HAP-1 (cell line): ENCODE measurements around the gene TRAF7.

Source experiments
- DNase-seq, 2 experiments: peaks; one replicate each; pipeline ENCODE4 v3.0.0-alpha.2; 2016 to 2020; ENCODE audit warnings: low spot score in 2 of 2
- H3K27me3 ChIP-seq: fragments of 250-450 bp; sonication (Bioruptor Pico); 2 replicates; pipeline ENCODE4 v1.5.1; 2020; ENCODE audit warnings: low read depth, mild to moderate bottlenecking, moderate library complexity
- H3K36me3 ChIP-seq: fragments of 250-450 bp; sonication (Bioruptor Pico); replicated peaks from 2 replicates; pipeline ENCODE4 v1.5.1; 2020; ENCODE audit warnings: mild to moderate bottlenecking
- H3K4me1 ChIP-seq: fragments of 250-450 bp; sonication (Bioruptor Pico); 2 replicates; pipeline ENCODE4 v1.5.1; 2020; ENCODE audit warnings: mild to moderate bottlenecking
- H3K4me3 ChIP-seq: fragments of 250-450 bp; sonication (Bioruptor Pico); 2 replicates; pipeline ENCODE4 v1.5.1; 2020; ENCODE audit warnings: mild to moderate bottlenecking, moderate library complexity
- H3K9me3 ChIP-seq: fragments of 250-450 bp; sonication (Bioruptor Pico); 2 replicates; pipeline ENCODE4 v1.5.1; 2020; ENCODE audit warnings: mild to moderate bottlenecking, moderate library complexity
- in situ Hi-C: fragments of 300-500 bp; cut with MboI; formaldehyde crosslinking; loops from 3 replicates; pipeline ENCODE4 v1.14.3; 2020; ENCODE audit warnings: low sequenced_read_pairs, inconsistent platforms, mixed read lengths

Gene TRAF7

GRCh38 chr16:2147981-2148671 lies 7.5 kb upstream of the TRAF7 start, which contains the start of gene RAB26:
Gene RAB26, plus strand, starts transcription at chr16:2148625. Its CDS starts 159 bp downstream, at chr16:2148784.
- Histone ChIP-seq H3K9me3 (no peaks in the 10 kb centered on the region), H3K27me3 (no peaks in the 10 kb centered on the region), H3K4me1 (peaks cover 34% of the 10 kb centered on the region), H3K4me3 (peak within 1 kb of the TSS; percentile 27), H3K36me3 (peaks cover 22% of the 10 kb centered on the region)
- peak; percentile 26 to 76 for DNase-seq
- in situ Hi-C loops = no loop called here

- peak; percentile 30 to 59 for DNase-seq
- Histone ChIP-seq H3K36me3 (peaks cover 30% of the 10 kb centered on the region), H3K27me3 (no peaks in the 10 kb centered on the region), H3K4me3 (peak overlapping the region; percentile 27), H3K9me3 (no peaks in the 10 kb centered on the region), H3K4me1 (peaks cover 34% of the 10 kb centered on the region)
- in situ Hi-C loops = no loop called here
These were observed 6.6 kb upstream of the TRAF7 start for GRCh38 chr16:2148714-2149629.

DNA sequence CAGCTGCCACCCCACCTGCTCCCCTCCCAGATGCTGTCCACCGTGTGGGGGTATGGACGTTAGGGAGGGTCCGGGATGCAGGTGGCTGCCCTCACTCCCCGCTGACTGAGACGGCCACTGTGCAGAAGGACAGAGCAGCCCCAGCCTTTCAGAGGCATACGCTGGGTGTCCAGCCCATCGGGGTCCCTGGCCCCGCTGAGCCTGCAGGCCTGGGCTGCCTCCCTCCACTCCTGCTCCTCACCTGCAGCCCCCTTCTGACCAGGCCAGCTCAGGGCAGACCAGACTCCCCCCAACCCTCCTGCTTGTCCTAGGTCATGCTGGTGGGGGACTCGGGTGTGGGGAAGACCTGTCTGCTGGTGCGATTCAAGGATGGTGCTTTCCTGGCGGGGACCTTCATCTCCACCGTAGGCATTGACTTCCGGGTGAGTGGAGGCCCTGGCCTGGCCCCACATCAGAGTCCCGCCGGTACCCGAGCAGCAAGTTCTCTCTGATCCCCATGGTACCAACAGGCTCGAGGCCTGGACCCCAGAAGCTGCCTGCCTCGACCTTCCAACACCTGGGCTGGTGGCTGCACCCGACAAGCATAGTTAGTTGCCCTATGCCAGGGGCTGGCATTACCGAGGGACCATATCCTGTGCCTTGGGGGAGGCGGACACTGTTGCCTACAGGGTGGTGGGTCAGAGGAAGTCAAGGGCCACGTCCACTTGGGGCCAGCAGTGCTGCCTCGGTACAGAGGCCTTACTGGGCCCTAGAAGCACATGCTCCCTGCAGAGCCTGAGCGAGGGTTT lies 5.8 kb upstream of the TRAF7 start:
- peak; percentile 60 to 70 for DNase-seq
- H3K36me3 ChIP-seq = peaks cover 39% of the 10 kb centered on the region
- peaks cover 34% of the 10 kb centered on the region for H3K4me1 ChIP-seq
- peak overlapping the region; percentile 27 for H3K4me3 ChIP-seq
- no peaks in the 10 kb centered on the region for H3K9me3 ChIP-seq
- no peaks in the 10 kb centered on the region for H3K27me3 ChIP-seq
- in situ Hi-C loops = no loop called here

DNA sequence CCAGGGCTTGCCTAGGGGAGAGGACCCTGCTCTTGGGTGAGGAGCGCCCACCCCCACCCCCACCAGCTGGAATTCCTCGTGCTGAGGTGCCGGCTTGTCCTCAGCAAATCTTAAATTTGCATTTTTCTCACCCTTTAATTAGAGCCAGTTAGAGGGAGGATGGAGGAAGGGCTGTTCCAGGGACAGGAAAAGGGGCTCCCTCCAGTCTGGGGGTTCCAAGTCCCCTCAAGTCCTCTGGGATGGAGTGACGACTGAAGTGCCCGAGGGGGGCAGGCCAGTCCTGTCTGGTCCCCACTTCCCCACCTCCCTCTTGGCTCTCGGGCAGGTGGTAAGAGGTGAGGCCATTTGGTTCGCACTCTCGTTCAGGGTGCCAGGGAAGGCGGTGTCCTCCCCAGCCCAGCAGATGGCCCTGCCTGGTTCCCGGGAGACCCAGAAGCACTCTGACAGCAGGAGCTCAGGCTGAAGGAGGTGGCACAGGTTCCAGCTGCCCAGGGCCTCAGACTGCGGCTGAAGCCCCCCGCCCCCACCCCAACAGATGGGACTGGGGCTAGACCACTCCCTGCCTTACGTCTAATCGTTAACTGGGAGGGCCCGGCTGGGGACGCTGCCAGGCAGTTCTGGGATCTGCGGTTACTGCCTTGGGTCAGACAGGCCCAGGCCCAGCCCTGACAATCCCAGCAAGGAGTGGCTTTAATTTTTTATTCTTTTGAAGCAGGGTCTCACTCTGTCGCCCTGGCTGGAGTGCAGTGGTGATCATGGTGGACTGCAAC lies 5.0 kb upstream of the TRAF7 start:
- DNase-seq = peak; percentile 68 to 81
- Histone ChIP-seq H3K27me3 (no peaks in the 10 kb centered on the region), H3K36me3 (peaks cover 42% of the 10 kb centered on the region), H3K4me1 (peaks cover 34% of the 10 kb centered on the region), H3K4me3 (peak overlapping the region; percentile 100), H3K9me3 (no peaks in the 10 kb centered on the region)
- in situ Hi-C loops = no loop called here

- in situ Hi-C loops = no loop called here
- peaks cover 42% of the 10 kb centered on the region for H3K36me3 ChIP-seq
- peaks cover 34% of the 10 kb centered on the region for H3K4me1 ChIP-seq
- H3K27me3 ChIP-seq = no peaks in the 10 kb centered on the region
- no peaks in the 10 kb centered on the region for H3K9me3 ChIP-seq
- DNase-seq = peak; percentile 58 to 69
- H3K4me3 ChIP-seq = peak overlapping the region; percentile 100
These were observed 4.1 kb upstream of the TRAF7 start for GRCh38 chr16:2151188-2152091.

DNA sequence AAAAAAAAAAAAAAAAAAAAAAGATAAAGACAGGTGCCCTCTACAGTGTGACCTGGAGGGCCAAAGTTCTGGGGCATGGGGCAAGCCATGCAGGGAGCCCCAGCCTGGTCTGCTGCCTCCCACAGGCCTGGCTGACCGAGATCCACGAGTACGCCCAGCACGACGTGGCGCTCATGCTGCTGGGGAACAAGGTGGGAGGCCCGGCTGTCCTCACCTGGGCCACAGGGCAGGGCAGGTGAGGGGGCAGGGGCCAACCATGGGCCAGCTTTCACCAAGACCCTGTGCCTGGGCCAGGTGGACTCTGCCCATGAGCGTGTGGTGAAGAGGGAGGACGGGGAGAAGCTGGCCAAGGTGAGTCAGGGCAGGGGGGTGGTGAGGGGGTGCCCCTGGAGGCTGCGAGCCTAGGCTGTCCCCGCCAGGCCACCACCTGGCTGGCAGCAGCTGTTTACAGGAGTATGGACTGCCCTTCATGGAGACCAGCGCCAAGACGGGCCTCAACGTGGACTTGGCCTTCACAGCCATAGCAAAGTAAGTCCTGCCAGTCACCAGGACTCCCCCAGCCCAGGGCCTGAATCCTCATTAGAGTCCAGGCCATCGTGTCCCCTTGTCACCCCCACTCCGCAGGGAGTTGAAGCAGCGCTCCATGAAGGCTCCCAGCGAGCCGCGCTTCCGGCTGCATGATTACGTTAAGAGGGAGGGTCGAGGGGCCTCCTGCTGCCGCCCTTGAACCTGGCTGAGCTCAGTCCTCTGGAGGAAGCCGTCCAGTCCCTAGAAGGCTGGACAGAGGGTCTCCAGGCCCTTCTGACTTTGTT lies 2.7 kb upstream of the TRAF7 start:
- Histone ChIP-seq H3K4me1 (peaks cover 43% of the 10 kb centered on the region), H3K9me3 (no peaks in the 10 kb centered on the region), H3K36me3 (peaks cover 42% of the 10 kb centered on the region), H3K4me3 (peak overlapping the region; percentile 100), H3K27me3 (no peaks in the 10 kb centered on the region)
- in situ Hi-C loops = no loop called here
- DNase-seq = peak; percentile 15 to 67

- H3K4me1 ChIP-seq = peaks cover 35% of the 10 kb centered on the region
- DNase-seq = no peak
- H3K27me3 ChIP-seq = no peaks in the 10 kb centered on the region
- H3K9me3 ChIP-seq = no peaks in the 10 kb centered on the region
- in situ Hi-C loops = no loop called here
- peak overlapping the region; percentile 100 for H3K4me3 ChIP-seq
- peaks cover 42% of the 10 kb centered on the region for H3K36me3 ChIP-seq
These were observed 970 bp upstream of the TRAF7 start for GRCh38 chr16:2154533-2155090.

DNA sequence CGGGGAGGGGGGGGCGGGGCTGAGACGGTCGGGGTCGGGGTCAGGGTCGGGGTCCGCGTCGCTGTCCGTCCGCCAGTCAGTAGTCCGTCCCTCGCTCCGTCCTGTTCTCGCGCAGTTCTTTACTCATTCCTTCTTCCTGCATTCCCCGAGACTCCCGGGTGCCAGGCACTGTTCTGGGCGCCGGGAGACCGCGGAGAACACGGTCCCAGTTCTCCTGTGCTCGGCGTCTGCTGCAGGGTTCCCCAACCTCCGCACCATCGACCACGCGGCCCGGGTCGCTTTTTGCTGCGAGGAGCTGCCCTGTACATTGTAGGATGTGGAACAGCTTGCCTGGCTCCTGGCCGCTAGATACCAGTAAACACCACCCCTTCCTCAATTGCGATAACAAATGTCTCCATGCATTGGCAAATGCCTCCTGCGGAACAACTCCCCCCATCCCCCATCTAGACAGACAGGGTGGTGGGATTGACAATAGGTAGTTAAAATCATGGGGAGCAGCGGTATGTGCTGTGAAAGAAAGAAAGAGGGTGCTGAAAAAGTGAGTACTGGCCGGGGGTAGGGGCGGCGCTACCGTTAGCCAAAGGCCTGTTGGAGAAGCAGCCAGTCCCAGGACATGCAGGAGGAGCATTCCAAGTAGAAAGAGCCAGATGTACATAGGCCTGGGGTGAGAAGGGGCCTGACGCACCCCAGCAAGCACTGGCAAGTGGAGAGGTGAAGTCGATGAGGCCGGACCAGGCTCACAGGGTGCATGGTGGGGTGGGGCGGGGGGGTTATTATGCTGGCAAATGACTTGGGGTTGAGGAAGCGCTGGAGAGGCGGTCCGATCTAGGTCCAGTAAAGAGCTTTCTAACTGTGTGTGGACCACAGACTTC lies 631 bp downstream of the TRAF7 start:
- H3K4me1 ChIP-seq = peaks cover 22% of the 10 kb centered on the region
- H3K4me3 ChIP-seq = peak overlapping the region; percentile 100
- H3K9me3 ChIP-seq = no peaks in the 10 kb centered on the region
- H3K36me3 ChIP-seq = peaks cover 40% of the 10 kb centered on the region
- in situ Hi-C loops = no loop called here
- peak; percentile 32 to 62 for DNase-seq
- H3K27me3 ChIP-seq = no peaks in the 10 kb centered on the region

DNA sequence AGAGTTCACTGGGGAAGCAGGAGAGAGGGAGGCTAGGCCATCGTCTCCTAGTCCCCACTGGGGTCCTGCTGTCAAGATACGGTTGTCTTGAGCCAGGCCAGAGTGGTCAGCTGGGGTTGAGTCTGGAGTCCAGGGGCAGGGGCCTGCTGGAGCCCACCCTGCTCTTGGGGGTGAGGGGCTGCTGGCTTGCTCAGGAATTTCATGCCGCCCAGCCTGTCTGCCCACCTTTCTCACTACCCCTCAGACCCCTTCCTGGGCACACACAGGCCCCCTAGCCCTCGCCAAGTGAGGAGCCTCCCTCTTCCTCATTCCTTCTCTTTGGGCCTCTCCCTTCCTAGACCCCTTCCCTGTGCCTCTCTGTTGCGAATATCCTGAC lies 1.3 kb downstream of the TRAF7 start:
- Histone ChIP-seq H3K36me3 (peaks cover 33% of the 10 kb centered on the region), H3K9me3 (no peaks in the 10 kb centered on the region), H3K4me1 (peaks cover 16% of the 10 kb centered on the region), H3K4me3 (peak overlapping the region; percentile 100), H3K27me3 (no peaks in the 10 kb centered on the region)
- in situ Hi-C loops = no loop called here
- DNase-seq = no peak

GRCh38 chr16:2157480-2158261 lies 2.1 kb downstream of the TRAF7 start:
- Histone ChIP-seq H3K4me1 (peaks cover 11% of the 10 kb centered on the region), H3K36me3 (peaks cover 25% of the 10 kb centered on the region), H3K27me3 (no peaks in the 10 kb centered on the region), H3K9me3 (no peaks in the 10 kb centered on the region), H3K4me3 (no peak overlapping the region; the same call in 1 of the 2 replicates)
- in situ Hi-C loops = no loop called here
- DNase-seq = no peak
